Activated CD4-positive, alpha-beta T cell treated with anti-CD3 and anti-CD28 coated beads, Interleukin-2, Interleukin-4, amounts not matched to agents 100 ng/mL and 50 ng/mL, durations not matched to agents 16 hours and 8 hours (primary cell): Measurements from ENCODE around the gene PANX1.

ENCODE experiments used
- DNase-seq: peaks from one replicate; pipeline ENCODE4 v3.0.0-alpha.2; 2020; ENCODE audit warnings: low spot score

The PANX1 gene

DNA sequence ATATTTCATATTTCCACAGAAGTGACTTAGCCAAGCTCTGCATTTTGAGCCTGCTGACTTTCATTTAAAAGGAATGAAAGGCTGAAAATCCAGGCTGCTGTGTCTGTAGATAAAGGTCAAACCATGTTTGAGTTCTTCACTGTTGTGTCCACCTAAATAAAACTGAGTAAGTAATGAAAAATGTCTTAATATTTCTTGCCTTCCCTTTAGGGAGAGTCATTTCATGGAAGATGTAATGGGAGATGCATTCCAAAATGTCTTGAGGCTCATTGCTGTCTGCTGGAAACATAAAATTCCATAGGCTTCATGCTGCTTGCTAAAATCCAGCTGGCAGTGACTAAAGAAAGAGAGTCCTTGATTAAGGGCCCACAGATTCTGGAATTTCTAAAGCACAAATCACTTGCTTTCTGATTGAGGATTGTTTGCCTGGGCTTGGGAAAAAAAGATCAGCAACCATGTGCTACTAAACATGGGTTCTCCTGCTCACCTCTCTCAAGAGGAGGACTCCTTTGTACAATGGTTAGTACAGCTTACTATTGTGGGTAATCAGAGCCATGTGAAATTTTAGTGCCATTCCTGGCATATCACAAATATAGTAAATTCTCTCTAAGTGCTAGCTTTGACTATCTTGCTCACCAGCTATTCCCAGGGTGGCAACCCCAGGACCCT is 56.9 kb downstream of the PANX1 start:
- DNase-seq: no peak

DNA sequence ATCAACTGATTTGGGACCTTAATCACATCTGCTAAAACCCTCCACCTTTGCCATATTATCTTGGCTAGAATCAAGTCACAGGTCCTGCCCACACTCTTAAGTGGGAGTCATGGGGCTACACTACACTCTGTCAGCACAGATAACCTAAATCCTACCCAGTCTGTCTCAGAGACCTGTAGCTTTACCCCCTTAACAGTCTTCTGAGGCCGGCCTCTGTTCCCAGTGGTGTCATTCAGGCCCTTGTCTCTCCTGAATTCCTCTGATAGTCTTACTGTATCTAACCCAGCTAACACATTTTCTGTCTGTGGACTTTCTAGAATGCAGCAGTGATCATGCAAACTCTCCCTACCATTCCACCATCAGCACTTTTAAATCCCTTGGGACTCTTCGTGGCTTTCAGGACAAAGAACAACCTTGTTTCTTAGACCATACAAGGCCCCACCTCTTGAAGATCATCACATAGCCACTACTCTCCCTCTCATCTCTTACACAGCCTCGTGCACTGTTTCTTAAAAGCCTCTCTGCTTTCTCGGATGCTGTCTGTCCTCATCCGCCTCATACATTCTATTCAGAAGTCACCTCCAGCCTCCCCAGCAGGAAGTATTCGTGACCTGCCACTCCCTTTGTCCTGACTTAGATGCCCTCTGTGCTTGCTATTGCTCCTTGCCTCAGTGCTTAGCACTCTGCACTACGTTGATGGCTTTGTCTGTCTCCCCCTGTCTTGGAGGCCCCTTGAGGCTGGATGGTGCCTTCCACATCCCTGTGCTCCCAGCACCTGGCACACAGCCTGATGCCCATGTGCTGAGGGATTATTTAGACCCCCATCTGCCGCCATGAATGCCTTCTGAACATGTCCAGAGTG is 57.9 kb downstream of the PANX1 start:
- DNase-seq: no peak

DNA sequence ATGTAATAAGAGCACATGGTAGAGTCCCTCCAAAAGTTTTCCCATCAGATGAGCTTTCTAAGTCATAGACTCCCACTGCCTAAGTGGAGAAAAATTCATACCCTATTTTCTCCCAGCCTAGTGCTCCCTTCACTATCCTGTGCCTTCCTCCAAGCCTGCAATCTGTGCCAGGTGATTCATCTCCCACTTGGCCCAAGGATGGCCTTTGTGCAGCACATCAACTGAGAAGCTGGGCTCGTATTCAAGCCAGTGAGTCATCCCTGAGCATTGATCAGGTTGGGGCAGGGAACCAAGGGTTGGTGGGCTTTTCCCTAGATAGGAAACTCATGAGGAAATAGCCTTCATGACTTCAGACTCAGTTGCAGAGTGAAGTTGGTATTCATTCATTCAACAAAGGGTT is 64.6 kb downstream of the PANX1 start:
- no peak for DNase-seq

DNA sequence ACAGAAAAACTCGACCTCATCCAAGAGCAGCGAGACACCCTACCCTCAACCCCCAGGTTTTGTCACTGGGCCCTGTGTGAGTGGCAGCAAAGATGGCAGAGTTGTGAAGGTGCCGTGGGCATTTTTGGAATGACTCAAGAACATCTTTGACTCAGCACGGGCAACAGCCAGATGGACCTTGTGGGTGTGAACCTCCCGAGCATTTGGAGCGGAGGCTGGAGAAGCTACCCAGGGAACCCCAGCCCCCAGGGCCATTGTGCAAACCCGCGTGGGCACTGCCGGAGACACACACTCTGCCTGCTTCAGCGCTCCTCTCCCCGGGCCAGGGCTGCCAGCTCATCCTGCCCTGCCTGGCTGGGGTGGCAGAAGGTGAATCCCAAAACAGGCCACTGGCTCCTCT is 66.1 kb downstream of the PANX1 start:
- DNase-seq: no peak

DNA sequence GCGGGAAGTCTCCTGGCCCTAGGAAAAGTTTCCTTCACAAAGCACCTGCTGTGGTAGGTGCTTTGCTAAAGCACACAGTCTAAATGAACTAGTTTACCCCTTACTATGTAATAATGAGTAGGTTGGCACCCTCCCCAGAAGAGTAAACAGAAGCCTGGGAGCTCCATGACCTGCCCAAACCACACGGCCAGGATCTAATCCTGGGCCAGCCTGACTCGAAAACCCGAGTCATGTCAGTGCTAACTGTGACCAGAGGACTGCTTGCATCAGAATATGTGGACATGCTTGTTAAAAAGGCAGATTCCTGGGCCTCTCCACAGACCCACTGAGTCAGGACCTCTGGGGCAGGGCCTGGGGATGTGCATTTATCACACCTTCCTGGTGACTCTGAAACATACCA is 67.7 kb downstream of the PANX1 start:
- DNase-seq: no peak

DNA sequence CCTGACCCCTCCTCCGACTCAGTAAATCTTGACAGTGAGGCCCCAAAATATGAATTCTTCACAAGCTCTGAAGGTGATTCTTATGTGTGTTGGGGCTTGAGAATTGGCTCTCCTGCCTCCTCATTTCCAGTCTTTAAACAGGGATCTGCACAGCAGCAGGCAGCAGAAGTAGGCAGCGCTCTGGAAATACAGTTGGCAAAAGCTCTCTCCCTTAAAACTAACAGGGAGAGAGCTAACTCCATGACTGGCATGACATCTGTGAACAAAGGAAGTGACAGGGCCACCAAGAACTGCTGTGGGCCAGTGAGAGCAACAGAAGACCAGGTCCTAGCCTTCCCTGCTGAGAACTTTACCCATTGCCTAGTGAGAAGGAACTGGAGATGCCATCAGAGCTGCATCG is 70.1 kb downstream of the PANX1 start:
- DNase-seq: no peak

DNA sequence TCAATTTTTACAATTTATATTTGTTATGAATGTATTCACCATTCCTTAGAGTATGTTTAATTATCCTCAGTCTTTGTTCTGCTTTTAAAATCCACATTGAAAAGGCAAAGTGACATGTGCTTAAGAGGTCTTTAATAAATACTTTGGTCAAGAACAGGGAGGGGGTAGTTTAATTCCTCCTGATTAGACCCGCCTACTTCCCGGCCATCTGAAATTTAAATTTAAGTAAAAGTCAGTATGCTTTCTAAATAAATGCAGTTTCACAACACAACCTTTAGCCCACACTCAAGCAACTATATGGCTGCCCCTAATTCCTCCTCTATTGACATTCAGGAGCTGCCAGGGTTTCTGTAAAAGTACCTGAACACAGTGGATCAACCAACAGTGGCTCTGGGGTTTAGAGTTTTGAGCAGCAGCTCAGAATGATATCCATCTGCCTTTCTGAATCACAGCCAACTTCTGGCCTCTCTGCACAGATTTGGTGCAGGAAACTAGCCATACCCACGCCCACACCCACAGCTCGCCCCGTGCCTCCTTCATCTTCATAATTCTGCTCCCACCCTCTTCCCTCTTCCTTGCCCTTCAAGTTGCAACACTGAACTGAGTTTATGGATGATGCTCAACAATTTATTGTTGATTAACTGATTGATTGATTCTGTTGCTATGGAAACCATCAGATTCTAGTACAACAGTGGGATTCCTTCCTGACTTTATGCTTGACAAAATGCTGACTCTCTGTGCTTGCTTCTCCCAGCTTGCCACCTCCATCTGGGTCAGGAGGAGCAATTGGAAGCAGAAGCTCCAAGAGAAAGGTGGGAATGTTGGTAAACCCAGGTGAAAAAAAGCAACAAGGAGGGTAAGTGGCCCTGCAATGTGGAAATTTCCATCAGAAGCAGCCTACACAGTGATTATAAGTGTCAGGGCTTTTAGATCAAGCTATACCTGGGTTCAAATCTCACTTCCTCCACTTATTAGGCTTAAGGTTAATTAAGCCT is 70.8 kb downstream of the PANX1 start:
- DNase-seq: no peak

DNA sequence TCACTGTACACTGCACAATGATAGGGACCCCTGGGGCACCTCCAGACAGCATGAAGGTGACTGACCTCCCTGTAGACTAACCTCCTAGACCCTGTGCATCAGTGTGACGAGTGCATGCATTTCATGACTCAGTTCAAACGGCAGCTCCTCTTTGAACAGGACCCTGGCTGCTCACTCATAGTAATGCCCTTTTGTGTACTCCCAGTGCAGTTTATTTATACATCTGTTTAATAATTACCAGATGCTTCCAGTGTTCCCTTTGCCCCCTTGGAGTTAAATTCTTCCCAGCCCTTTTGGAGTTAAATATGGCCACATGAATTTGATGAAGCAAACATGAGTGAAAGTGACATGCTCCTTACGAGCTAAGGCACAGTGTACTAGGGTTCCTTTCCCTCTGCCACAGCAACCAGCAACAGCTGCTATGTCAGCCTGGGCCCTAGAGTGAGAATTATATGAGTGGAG is 72.4 kb downstream of the PANX1 start:
- no peak for DNase-seq

DNA sequence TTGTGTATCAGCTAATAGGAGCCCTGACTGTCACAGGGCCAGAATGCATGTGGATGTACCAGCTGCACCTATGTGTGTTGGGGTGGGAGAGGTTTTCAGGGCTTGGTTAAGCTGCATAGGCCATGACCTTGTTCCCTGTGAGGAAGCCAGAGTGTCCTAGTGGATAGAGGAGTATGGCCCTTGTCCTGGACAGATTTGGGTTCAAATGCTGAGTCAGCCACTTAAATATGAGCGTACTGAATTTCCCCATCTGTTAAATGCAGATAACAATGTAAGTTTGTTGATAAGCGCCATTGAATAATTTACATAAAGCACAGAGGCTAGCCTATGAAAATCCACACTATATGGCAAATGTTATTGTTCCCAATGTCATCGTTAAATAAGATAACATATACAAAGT is 74.4 kb downstream of the PANX1 start:
- DNase-seq: no peak

DNA sequence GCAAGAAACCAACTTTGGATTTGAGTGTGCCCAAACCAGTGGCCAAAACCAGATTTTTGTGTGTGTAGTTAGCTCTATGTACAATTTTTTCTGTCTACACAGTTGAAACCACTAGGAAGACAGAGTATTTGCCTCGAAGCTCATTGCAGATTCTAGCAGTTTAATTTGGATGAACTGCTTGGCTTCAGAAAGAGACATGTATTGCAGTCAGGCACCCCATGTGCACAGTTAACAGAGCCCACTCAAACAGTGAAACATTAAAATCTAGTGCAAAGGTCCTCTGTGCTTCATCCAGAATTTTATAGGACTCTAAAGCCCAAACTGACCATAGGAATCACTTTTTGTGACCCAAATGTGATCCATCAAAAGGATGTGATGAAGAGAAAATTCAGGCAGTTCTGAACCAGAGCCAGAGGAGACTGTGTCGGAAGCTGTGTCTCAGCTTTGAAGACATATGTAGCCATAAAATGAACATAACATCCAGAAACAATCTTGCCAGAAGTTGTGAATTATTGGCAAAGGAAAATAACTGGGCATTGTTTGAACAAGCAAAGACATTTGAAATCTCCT is 82.7 kb downstream of the PANX1 start:
- DNase-seq: no peak

DNA sequence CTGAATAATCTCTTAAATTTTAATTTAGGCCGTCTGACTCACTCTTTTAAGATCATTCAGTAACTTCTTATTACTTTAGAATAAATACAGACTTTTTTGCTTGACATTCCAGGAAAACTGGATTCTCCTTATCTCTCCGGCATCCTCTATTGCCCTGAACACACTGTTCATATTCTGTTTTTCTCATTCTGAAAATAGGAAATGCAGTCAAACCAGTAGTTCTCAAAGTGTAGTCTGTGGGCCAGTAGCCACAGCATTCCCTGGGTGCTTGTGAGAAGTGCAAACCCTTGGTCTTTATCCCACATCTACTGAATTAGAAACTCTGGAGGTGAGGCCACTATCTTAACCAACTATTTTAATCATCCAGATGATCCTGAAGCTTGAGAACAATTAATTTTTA is 84.3 kb downstream of the PANX1 start:
- no peak for DNase-seq

DNA sequence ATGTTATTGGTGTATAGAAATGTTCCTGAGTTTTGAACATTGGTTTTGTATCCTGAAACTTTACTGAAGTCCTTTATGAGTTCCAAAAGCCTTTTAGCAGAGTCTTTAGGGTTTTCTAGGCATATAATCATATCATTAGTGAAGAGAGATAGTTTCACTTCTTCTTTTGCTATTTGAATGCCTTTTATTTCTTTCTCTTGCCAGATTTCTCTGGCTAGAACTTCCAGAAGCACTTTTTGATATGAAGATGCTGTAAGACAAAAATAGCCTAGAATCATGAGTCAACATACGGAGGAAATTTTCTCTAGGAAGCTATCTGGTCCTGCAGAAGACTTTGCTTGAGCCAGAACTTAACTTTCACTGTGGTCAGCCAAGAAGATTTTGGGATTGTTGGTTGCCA is 89.1 kb downstream of the PANX1 start:
- no peak for DNase-seq

DNA sequence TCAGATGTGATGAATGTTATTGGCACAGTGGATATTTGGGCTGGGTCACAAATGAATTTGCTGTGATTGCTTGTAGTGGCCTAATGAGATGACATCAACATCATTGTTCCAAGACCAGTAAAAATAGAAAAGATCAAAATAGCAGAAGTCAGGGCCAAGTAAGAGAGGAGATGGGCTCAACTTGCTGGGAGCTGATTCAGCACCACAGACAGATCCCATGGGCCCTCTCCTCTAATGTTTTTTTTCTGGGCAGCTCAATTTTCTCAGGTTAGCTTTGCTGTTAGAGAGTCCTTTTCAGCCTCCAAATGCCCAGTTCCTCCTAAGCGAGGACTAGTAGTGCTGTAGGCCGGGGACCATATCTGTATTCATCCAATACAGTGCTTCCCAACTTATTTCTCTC is 89.7 kb downstream of the PANX1 start:
- no peak for DNase-seq

DNA sequence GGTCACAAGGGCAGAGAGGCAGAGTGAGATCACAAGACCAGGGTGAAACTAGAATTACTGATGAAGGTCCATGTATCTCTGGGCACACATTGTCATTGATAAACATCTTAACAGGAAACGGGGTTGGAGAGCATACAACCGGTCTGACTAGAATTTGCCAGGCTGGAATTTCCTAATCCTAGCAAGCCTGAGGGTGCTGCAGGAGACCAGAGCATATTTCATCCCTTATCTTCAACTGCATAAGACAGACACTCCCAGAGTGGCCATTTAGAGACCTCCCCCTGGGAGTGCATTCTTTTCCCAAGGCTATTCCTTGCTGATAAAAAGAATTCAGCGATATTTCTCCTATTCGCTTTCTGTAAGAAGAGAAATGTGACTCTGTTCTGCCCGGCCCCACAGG is 91.1 kb downstream of the PANX1 start:
- DNase-seq: no peak

DNA sequence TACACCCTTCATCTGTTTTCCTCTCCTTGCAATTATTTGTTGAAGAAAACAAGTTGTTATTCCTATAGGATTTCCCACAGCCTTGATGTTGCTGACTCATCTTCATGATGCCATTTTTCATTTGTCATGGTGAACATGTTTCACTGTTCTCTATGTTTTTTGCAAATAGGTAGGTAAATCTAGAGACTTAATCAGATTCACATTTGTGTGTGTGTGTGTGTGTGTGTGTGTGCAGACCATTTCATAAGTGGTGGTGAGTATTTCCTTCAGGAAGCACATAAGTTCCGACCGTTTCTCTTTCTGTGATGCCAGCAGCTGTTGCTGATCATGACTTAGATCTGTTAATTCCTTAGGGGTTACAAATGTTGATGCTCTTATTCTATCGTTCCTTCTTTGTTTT is 95.4 kb downstream of the PANX1 start:
- DNase-seq: no peak
